Pancreas (tissue), 10 donors: Measurements from ENCODE around the gene RANBP6. TPM values are rescaled to one million over a fixed set of nuclear protein-coding genes. Genes with fewer than 3 reads are reported as not detected.
"Not testable (repeated sequence)": the region's sequence is repeated elsewhere in the genome, so short reads cannot be mapped to it uniquely, and the experiment has no call there.

Experiments used
- ATAC-seq, 4 donors: fragments of 200-7000 bp; cut with Tn5 transposase; one replicate each; pipeline versions ENCODE4 v1.8.0 to v1.9.1; 2020; ENCODE audit warnings: mild to moderate bottlenecking in 4 of 4, moderate library complexity in 4 of 4
- DNase-seq, 6 donors: peaks; one replicate each; pipeline ENCODE4 v3.0.0-alpha.2; 2020
- FAIRE-seq: peaks from 2 replicates; lab custom pipeline; 2012; peaks lifted over from hg19 to GRCh38; lab: Jason Lieb, UNC
- H3K27ac ChIP-seq, 4 donors: fragments of 200-600 bp; sonication (generic); 1 replicate in 3 of 4; 2 replicates in 1 of 4; pipeline versions ENCODE4 v1.5.0 to v1.8.0; 2020
- H3K27me3 ChIP-seq, 4 donors: fragments of 200-600 bp; one replicate each; pipeline ENCODE4 v1.8.0; 2021
- H3K36me3 ChIP-seq, 3 donors: fragments of 200-600 bp; sonication (generic) in 1 of 3; one replicate each; pipeline versions ENCODE4 v1.5.0 to v1.8.0; 2020 to 2021
- H3K4me1 ChIP-seq, 3 donors: fragments of 200-600 bp; one replicate each; pipeline ENCODE4 v1.8.0; 2021
- H3K4me3 ChIP-seq, 4 donors: fragments of 200-600 bp; sonication (generic) in 2 of 4; one replicate each; pipeline versions ENCODE4 v1.5.0 to v1.8.0; 2020 to 2021
- H3K9me3 ChIP-seq, 4 donors: fragments of 200-600 bp; one replicate each; pipeline ENCODE4 v1.8.0; 2021
- WGBS, 2 donors: extraction: QIAGEN DNeasy Blood & Tissue Kit; methylation state at CpG; one replicate each; pipeline ENCODE4 v1.1.7; 2013; 5-methylcytosine and 5-hydroxymethylcytosine counted together
- intact Hi-C, 3 donors: fragments of 100-400 bp; cut with DNase I; formaldehyde crosslinking; loops; one replicate each; pipeline versions ENCODE4 v1.11.1 to v1.14.2; 2022
- polyA plus RNA-seq, 2 donors: library from polyadenylated mRNA; stranded (reverse); fragments of 200-250 nt; gene quantifications; one replicate each; pipeline ENCODE4 v1.2.3, GENCODE V29; 2013
- total RNA-seq, 6 donors: library from RNA; stranded (reverse); fragmentation: NEBNext Ultra II Directional in 4 of 6; extraction: Animal tissue kit (Norgen Biotek cat#: 25700) in 4 of 6; gene quantifications; one replicate each; pipeline versions ENCODE4 v1.2.1 to v1.2.4, GENCODE V29; 2021 to 2023
- TF ChIP-seq, protein P1 (sequence below), 4 donors: fragments of 200-600 bp; sonication (generic) in 3 of 4; IDR thresholded peaks; one replicate each; pipeline versions ENCODE4 v1.5.0 to v1.8.0; 2021; ENCODE audit warnings: antibody characterized with exemption in 4 of 4
- donor health status: healthy with polysubstance abuse.
- donor health status: DM: no; HTN: no; CAD: no; lungs with moderate emphysema.
- donor health status: DM: no; HTN: no; CAD: no.
- donor health status: control.
- donor health status: control.
- donor health status: Bipolar disorder and iron deficiency.
- donor health status: DM: yes; HTN: yes; CAD: no.
- donor health status: DM: no; HTN: no; CAD: no.
- donor health status: DM: no; HTN: no; CAD: no.
- donor health status: DM: yes; HTN: yes; CAD: no.

The RANBP6 gene
- total RNA-seq: 1 to 10 TPM; 3.9 to 8.7 (median 5.1) TPM
- 1 to 10 TPM; 2.9 to 9.4 TPM for polyA plus RNA-seq

DNA sequence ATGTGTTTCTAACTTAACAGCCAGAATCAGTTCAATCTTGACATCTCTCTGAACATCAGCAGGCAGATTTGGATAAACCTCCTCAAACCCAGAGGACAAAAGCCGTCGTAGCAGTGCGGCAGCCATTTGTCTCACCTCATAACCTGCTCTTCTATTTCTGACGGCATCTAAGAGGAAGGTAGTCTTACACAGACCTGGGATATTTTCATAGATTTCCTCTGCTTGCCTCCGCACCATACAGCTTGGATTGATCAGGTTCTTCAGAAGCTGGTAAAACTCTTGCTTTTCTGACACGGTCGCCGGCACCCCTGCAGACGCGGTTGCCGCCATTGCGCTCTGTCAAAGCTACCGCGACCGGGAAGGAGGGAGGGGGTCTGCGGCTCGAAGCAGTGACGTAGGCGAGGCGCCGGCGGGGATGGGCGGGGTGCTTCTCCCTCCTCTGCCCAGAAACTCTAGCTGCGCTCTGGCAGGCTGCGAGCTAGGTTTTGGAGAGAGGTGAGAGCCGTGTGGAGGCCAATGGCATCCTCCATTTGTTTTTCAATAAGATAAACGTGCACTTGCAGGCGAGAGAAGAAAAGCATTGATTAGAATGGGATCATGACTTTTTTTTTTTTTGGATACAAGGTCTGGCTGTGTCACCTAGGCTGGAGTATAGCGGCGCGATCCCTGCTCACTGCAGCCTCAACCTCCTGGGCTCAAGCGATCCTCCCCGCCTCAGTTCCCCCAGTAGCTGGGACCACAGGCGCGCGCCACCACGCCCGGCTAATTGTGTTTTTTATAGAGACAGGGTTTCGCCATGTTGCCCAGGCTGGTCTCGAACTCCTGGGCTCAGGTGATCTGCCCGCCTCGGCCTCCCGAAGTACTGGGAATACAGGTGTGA is at the start of gene RANBP6:
Gene RANBP6 (minus strand): TSS at position 347 of the 880 bp plus-strand sequence. CDS start 17 bp downstream, at position 330.
- ATAC-seq (peak; percentile 100), FAIRE-seq (no peak), DNase-seq (peak; percentile 86 to 94 (median 92))
- intact Hi-C loops: no loop called here
- peak within 1 kb of the TSS; percentile 46 to 85 (median 71) for H3K27ac ChIP-seq
- H3K4me3 ChIP-seq: peak within 1 kb of the TSS; percentile 50 to 77 (median 76)
- no peaks in the 10 kb centered on the region for H3K27me3 ChIP-seq
- peaks cover 0 to 29% (median 23%) of the 10 kb centered on the region in 3 donors for H3K4me1 ChIP-seq
- H3K36me3 ChIP-seq: peaks cover 0 to 7% (median 0%) of the 10 kb centered on the region in 3 donors
- TF ChIP-seq, protein P1, sequence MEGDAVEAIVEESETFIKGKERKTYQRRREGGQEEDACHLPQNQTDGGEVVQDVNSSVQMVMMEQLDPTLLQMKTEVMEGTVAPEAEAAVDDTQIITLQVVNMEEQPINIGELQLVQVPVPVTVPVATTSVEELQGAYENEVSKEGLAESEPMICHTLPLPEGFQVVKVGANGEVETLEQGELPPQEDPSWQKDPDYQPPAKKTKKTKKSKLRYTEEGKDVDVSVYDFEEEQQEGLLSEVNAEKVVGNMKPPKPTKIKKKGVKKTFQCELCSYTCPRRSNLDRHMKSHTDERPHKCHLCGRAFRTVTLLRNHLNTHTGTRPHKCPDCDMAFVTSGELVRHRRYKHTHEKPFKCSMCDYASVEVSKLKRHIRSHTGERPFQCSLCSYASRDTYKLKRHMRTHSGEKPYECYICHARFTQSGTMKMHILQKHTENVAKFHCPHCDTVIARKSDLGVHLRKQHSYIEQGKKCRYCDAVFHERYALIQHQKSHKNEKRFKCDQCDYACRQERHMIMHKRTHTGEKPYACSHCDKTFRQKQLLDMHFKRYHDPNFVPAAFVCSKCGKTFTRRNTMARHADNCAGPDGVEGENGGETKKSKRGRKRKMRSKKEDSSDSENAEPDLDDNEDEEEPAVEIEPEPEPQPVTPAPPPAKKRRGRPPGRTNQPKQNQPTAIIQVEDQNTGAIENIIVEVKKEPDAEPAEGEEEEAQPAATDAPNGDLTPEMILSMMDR (IDR thresholded peaks at IDR 0.05): no peak
- WGBS, 2 donors: 2% methylated on average over 43 of the region's 43 CpGs
- no peaks in the 10 kb centered on the region for H3K9me3 ChIP-seq

DNA sequence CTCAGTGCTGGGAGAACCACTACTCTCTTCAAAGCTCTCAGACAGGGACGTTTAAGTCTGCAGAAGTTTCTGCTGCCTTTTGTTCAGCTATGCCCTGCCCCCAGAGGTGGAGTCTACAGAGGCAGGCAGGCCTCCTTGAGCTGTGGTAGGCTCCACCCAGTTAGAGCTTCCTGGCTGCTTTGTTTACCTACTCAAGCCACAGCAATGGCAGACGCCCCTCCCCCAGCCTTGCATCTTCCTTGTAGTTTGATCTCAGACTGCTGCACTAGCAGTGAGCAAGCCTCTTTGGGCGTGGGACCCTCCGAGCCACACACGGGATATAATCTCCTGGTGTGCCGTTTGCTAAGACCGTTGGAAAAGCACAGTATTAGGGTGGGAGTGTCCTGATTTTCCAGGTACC is 47.7 kb upstream of the RANBP6 start:
- H3K27ac ChIP-seq, H3K27me3 ChIP-seq, ATAC-seq, FAIRE-seq, H3K4me3 ChIP-seq, H3K36me3 ChIP-seq, H3K9me3 ChIP-seq, H3K4me1 ChIP-seq, DNase-seq: not testable (repeated sequence)
- intact Hi-C loops: loop anchor here in 1 of 3 donors (10.0 kb wide), 1 partner anchor 252 kb away; no protein-coding TSS in a partner anchor
- 74 to 87% methylated on average over 7 of the region's 7 CpGs for WGBS, 2 donors

DNA sequence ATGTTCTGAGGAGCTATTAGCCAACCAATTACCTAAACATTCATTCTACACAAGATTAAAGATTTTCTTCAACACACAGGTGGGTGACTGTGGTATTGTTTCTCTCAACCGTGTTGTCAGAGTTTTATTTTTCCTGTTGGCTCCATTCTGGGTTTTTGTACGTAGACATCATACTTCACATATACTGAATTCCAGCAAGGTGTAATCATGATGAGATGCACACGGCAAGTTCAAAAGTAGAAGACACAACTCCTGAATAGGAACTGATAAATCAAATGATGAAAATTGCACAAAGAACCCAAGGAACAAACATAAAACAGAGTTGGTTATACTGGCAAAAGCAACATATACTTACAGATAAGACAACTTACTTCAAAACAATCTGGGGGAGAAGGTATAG is 40.2 kb upstream of the RANBP6 start:
- FAIRE-seq: no peak
- WGBS, 2 donors: 38 to 43% methylated on average over 3 of the region's 3 CpGs

DNA sequence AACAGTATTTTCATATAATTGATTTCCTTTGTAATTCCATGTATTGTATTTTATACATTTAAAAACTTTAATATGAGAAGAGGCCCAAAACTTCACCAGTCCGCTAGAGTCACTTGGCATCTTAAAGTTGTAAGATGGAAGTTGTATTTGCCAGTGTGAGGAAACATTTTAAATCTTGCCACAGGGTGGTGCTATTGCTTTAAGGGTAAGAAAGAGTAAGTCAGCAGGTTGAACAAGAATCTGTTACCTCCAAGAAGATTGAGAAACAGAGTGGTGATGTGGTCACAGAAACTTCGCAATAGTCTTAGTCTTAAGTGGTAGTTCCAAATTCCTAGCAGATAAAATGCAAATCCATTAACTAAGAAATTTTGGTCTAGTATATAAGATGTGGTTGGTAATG is 39.8 kb upstream of the RANBP6 start:
- Histone ChIP-seq H3K27me3 (no peaks in the 10 kb centered on the region), H3K27ac (no peak overlapping the region), H3K4me3 (no peak overlapping the region), H3K9me3 (no peaks in the 10 kb centered on the region), H3K4me1 (no peaks in the 10 kb centered on the region), H3K36me3 (no peaks in the 10 kb centered on the region)
- intact Hi-C loops: no loop called here
- WGBS, 2 donors: 18 to 19% methylated on average over 2 of the region's 2 CpGs
- TF ChIP-seq, protein P1 (IDR thresholded peaks at IDR 0.05): peak in 3 of 4 donors; percentile 25 to 49 (median 45)
- DNase-seq (peak in 3 of 6 donors; percentile 40 to 70 (median 49)), FAIRE-seq (peak; percentile 83), ATAC-seq (peak; percentile 92 to 98 (median 96))

More for the DNA sequence above, 40.2 kb upstream of the RANBP6 start:
- H3K9me3 ChIP-seq: no peaks in the 10 kb centered on the region
- no peak for DNase-seq
- no peak overlapping the region for H3K27ac ChIP-seq
- no peaks in the 10 kb centered on the region for H3K36me3 ChIP-seq
- H3K4me3 ChIP-seq: no peak overlapping the region
- TF ChIP-seq, protein P1 (IDR thresholded peaks at IDR 0.05): no peak
- H3K4me1 ChIP-seq: no peaks in the 10 kb centered on the region
- intact Hi-C loops: no loop called here
- no peak for ATAC-seq
- no peaks in the 10 kb centered on the region for H3K27me3 ChIP-seq

DNA sequence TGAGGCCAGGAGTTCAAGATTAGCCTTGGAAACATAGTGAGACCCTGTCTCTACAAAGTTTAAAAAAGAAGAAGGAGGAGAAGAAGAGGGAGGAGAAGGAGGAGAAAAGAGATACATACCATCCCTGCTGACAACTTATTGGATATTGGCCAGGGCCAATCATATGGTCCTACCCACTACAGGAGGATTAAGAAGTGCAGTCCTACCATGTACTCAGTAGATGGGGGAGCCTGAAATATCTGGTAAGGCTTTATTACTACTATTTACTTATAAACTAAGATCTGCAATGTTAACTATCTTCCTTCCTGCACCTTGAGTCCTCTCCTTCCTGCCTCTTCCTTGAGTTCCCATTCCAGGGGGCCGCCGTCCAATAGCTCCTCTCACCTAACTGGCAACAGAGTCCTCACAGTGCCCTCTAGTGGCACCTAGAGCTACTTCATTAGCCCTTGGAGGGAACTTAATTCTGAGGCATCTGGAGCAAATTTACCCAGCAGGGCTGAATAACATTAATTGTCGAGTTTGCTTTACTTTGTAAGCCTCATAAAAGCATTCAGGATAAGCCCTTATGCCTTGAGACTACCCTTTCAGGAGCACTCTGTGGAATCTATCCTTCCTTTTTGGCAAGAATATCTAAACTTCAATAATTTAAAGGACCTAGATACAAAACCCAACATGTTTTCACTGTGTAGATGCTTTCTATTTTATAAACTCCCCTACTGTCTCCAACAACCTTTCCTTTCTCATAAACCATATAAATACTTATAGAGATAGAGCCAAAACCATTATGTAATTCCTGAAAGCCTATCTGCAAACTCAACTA is 39.1 kb upstream of the RANBP6 start:
- Histone ChIP-seq H3K27me3 (no peaks in the 10 kb centered on the region), H3K4me3 (no peak overlapping the region), H3K36me3 (no peaks in the 10 kb centered on the region), H3K27ac (no peak overlapping the region), H3K4me1 (no peaks in the 10 kb centered on the region), H3K9me3 (no peaks in the 10 kb centered on the region)
- intact Hi-C loops: loop anchor here in 1 of 3 donors (5.0 kb wide), 1 partner anchor 253 kb away; no protein-coding TSS in a partner anchor
- DNase-seq (peak in 4 of 6 donors; percentile 53 to 76 (median 60)), ATAC-seq (peak; percentile 91 to 97 (median 96)), FAIRE-seq (no peak)
- TF ChIP-seq, protein P1 (IDR thresholded peaks at IDR 0.05): peak; percentile 61 to 75 (median 73)
- WGBS, 2 donors: 6% methylated on average over 3 of the region's 3 CpGs
